Psoas muscle (tissue), 8 donors: ENCODE data around the gene PCBP3. TPM values are rescaled to one million over a fixed set of nuclear protein-coding genes. Genes with fewer than 3 reads are reported as not detected.

Experiments
- ATAC-seq, 4 donors: fragments of 200-7000 bp; cut with Tn5 transposase; one replicate each; pipeline ENCODE4 v1.9.1; 2020; ENCODE audit warnings: moderate library complexity in 3 of 4, mild to moderate bottlenecking in 2 of 4
- DNase-seq, 2 donors: peaks; one replicate each; pipeline ENCODE4 v3.0.0-alpha.2; 2020
- H3K27ac ChIP-seq: fragments of 200-600 bp; one replicate; pipeline ENCODE4 v1.8.0; 2022
- H3K27me3 ChIP-seq, 3 donors: fragments of 200-600 bp in 1 of 3; one replicate each; pipeline versions ENCODE4 v1.6.1 to v1.8.0; 2013 to 2022; ENCODE audit warnings: low read length in 2 of 3, mild to moderate bottlenecking in 2 of 3, moderate library complexity in 1 of 3; ENCODE audit not compliant: insufficient read depth in 3 of 3
- H3K36me3 ChIP-seq, 2 donors: fragments of 200-600 bp in 1 of 2; one replicate each; pipeline versions ENCODE4 v1.6.1 to v1.8.0; 2013 to 2022; ENCODE audit warnings: low read depth in 1 of 2, mild to moderate bottlenecking in 1 of 2, moderate library complexity in 1 of 2; ENCODE audit not compliant: insufficient read depth in 1 of 2
- H3K4me1 ChIP-seq: fragments of 200-600 bp; one replicate; pipeline ENCODE4 v1.8.0; 2022
- H3K4me3 ChIP-seq: fragments of 200-600 bp; one replicate; pipeline ENCODE4 v1.8.0; 2022; ENCODE audit warnings: mild to moderate bottlenecking
- H3K9me3 ChIP-seq: fragments of 200-600 bp; one replicate; pipeline ENCODE4 v1.8.0; 2022
- CTCF ChIP-seq: fragments of 200-600 bp; IDR thresholded peaks from one replicate; pipeline ENCODE4 v1.8.0; 2022; ENCODE audit warnings: antibody characterized with exemption
- WGBS, 3 donors: extraction: QIAGEN DNeasy Blood & Tissue Kit; methylation state at CpG; one replicate each; pipeline versions ENCODE4 v1.1.6 to v1.1.7; 2013; 5-methylcytosine and 5-hydroxymethylcytosine counted together
- intact Hi-C, 2 donors: fragments of 100-400 bp; cut with DNase I; formaldehyde crosslinking; loops; one replicate each; pipeline versions ENCODE4 v1.11.0 to v1.14.2; 2022
- polyA plus RNA-seq, 3 donors: library from polyadenylated mRNA; stranded (reverse); fragments of 200-250 nt; gene quantifications; one replicate each; pipeline ENCODE4 v1.2.3, GENCODE V29; 2013
- total RNA-seq, 4 donors: library from RNA; stranded (reverse); fragmentation: NEBNext Ultra II Directional in 2 of 4; extraction: Animal tissue kit (Norgen Biotek cat#: 25700) in 2 of 4; gene quantifications; one replicate each; pipeline versions ENCODE4 v1.2.1 to v1.2.4, GENCODE V29; 2021 to 2023
- donor health status: healthy with polysubstance abuse.
- donor health status: DM: no; HTN: no; CAD: no; lungs with moderate emphysema.
- donor health status: Bipolar disorder and iron deficiency.
- donor health status: healthy.
- donor health status: DM: yes; HTN: yes; CAD: no.
- donor health status: DM: no; HTN: no; CAD: no.
- donor health status: DM: no; HTN: no; CAD: no.
- donor health status: DM: yes; HTN: yes; CAD: no.

PCBP3 gene
- total and polyA plus RNA-seq, 7 donors = 0.10 to 0.91 (median 0.33) TPM; not detected in 1

GRCh38 chr21:45935628-45936027, 292.1 kb downstream of the PCBP3 start:
- no peak for ATAC-seq
- Histone ChIP-seq H3K36me3 (no peaks in the 10 kb centered on the region), H3K4me3 (no peak overlapping the region), H3K27ac (no peak overlapping the region), H3K27me3 (peaks cover 0 to 8% (median 1%) of the 10 kb centered on the region in 3 donors), H3K4me1 (no peaks in the 10 kb centered on the region), H3K9me3 (peaks cover 8% of the 10 kb centered on the region)
- TF ChIP-seq CTCF = no peak
- DNase-seq = peak in 1 of 2 donors; percentile 30
- intact Hi-C loops = no loop called here
- WGBS, 3 donors = 80 to 86% (median 84%) methylated on average over 3 of the region's 3 CpGs

- Histone ChIP-seq H3K36me3 (no peaks in the 10 kb centered on the region), H3K27ac (no peak overlapping the region), H3K27me3 (peaks cover 0 to 6% (median 4%) of the 10 kb centered on the region in 3 donors), H3K4me1 (no peaks in the 10 kb centered on the region), H3K4me3 (no peak overlapping the region), H3K9me3 (peaks cover 8% of the 10 kb centered on the region)
- ATAC-seq (no peak), DNase-seq (no peak)
- 41 to 59% (median 46%) methylated on average over 17 of the region's 17 CpGs for WGBS, 3 donors
- intact Hi-C loops = no loop called here
- TF ChIP-seq CTCF = no peak
Observed at GRCh38 chr21:45937721-45938452, 294.4 kb downstream of the PCBP3 start.

- no peak for TF ChIP-seq CTCF
- Histone ChIP-seq H3K36me3 (no peaks in the 10 kb centered on the region), H3K4me3 (no peak overlapping the region), H3K9me3 (peaks cover 8% of the 10 kb centered on the region), H3K4me1 (no peaks in the 10 kb centered on the region), H3K27me3 (peaks cover 0 to 6% (median 4%) of the 10 kb centered on the region in 3 donors), H3K27ac (no peak overlapping the region)
- intact Hi-C loops = no loop called here
- ATAC-seq = no peak
- WGBS, 3 donors = 80 to 93% (median 87%) methylated on average over 1 of the region's 1 CpG
- no peak for DNase-seq
Observed at GRCh38 chr21:45938453-45938755, 294.9 kb downstream of the PCBP3 start.

- no peak for ATAC-seq
- Histone ChIP-seq H3K9me3 (peaks cover 8% of the 10 kb centered on the region), H3K4me3 (no peak overlapping the region), H3K36me3 (no peaks in the 10 kb centered on the region), H3K4me1 (no peaks in the 10 kb centered on the region), H3K27ac (no peak overlapping the region), H3K27me3 (peaks cover 0 to 6% (median 4%) of the 10 kb centered on the region in 3 donors)
- 60 to 63% (median 63%) methylated on average over 16 to 17 of the region's 17 CpGs for WGBS, 3 donors
- intact Hi-C loops = no loop called here
- DNase-seq = peak in 1 of 2 donors; percentile 50
- no peak for TF ChIP-seq CTCF
Observed at GRCh38 chr21:45938811-45939520, 295.4 kb downstream of the PCBP3 start.
